ENCODE measurements around the gene ZNF423.
A peak's percentile ranks its signal among the peaks of the same experiment; 100 is the strongest.

The ZNF423 gene

DNA sequence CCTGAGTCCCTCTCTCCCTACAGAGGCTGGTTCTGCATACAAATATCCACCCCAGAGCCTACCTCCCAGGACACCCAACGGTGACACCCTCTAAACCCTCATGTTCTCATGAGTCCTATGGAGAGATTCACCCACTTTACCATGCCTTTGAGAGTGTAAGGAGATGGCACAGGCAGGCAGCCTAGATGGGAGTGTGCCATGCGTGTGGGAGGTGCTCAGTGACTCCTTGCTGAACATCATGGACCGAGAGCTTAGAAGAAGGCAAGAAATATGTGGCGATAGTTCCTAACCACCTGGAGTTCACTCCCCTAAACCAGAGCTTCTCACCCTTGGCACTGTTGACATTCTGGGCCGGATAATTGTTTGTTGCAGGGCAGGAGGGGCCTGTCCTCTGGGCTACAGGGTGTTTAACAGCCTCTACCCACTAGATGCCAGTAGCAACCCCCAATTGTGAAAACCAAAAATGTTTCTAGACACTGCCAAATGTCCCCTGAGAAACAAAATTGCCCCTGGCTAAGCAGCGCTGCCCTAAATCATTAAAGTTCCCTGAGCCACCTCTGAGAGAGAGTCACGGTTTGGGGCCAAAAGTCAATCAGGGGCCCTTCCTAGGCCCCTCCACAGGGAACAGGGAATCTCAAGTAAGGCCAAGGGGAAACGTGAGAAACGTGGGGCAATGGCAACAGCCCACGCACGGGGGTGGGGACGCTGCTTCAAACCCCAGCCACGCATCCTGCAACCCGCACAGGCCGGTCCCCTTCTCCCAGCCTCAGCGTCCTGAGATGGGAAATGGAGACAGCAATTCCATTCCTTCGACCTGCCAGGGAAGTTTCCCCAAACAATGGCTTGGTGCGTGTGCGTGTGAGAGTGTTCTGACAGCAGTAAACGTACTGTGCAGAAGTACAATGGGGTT, 415.5 kb downstream of the ZNF423 start:
- DNase-seq: peak; percentile 62

DNA sequence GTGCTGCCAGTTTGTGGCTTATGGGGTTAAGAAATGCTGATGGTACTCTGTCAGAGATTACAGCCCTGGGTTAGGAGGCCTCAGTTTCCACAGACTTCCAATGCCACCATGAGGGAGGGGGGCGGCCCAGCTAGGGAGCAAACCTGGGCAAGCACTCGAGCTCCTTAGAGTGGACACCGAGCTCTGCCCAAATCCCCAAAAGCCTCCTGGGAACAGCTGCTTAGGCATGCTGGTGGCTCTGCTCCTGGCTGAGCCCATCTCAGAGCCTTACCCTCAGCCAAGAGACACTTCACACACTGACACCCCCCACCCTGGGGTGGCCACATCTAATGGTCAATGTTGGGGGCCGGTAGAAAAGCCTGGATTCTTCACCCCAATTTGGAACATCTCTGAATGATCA, 416.2 kb downstream of the ZNF423 start:
- no peak for DNase-seq

GRCh38 chr16:49439050-49439449, 416.9 kb downstream of the ZNF423 start:
- DNase-seq: no peak

Measured in NCI-H1436 (cell line).